Effector CD8-positive, alpha-beta T cell (primary cell): ENCODE results near the gene EGFR.

Experiments used
- DNase-seq: peaks from one replicate; lab custom pipeline; 2025; lab: John Stamatoyannopoulos, UW

Gene EGFR

DNA sequence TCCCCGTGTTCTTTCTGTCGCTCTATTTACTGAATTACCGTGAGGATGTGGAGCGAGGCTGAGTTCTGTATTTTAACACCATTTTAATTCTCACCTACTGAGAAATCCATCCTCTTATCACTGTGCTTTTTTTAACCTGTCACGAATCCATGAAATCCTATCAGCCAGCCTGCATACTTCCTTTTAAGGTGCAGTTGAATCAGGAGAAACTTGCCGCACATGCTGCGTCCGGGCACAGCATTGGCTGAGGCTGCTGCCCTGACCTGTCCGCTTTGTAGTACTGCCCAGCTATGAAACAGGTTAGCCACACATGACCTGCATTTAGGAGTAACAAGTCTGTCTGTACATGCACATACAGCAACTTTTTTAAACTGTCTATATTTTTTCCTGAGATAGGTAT, 82.5 kb downstream of the EGFR start:
- no peak for DNase-seq

DNA sequence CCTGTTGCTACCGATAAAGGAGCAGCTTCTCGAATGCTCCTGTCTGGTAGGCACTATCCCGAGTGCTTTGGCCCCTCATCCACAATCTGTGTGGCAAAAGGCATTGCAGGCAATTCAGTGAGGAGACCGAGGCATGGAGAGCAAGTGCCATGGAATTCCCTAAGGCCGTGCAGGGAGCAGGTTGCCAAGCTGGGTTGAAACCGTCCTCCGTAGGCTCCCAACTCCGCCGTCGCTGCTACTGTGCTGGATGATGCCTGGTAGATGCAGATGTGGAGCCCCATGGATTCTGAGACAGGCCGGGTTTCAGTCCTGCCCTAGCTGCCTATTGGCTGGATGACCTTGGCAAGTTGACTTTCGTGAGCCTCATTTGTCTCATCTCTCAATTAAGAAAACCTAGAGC, 85.3 kb downstream of the EGFR start:
- DNase-seq: no peak

DNA sequence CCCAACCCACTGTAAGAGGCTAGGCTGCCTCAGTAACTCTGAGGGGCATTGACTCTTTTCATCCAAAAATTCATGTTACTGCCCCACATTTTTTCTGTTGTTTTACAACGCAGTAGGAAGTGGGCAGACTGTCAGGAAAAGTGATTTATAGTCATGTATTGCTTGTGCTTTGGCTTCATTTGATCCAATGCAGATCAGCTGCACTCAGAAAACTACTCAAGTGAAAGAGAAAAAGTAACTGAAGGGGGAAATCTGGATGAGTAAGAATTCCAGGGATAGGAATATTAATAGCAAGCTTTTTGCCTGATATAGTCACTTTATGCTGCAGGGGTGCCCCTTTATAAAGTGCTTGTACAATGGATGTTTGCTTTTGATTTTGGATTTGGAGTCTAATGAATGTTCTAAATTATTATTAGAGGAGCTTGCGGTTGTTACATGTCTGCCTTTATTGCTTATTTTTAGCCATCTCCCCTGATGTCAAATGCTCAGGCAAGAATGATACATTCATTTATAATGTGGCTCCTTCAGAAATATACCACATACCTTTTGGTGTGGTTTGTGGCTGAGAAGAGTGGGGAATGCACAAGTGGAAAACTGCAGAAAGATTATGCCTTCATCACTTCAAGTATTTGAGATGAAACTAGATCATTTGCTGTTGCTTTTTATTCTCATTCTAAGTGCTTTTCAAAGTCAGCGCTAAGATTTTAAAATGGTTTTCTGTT, 86.1 kb downstream of the EGFR start:
- no peak for DNase-seq

DNA sequence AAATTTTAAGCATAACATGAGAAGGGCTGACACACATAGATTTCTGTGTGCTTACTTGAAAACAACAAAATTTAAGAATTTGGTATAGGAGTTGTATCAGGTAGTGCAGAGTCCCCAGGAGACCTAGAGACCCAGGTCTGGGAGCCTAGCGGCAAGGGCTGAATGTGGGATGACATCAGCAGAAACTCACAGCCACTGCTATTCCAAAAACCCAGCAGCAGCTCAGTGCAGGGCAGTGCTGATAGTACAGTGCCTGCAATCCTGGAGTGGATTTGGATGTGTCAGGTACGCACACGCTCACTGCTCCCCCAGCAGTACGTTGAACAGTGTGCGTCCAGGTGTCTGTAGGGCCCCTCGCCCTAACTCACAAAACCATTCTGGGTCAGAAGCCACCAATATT, 87.1 kb downstream of the EGFR start:
- DNase-seq: no peak

DNA sequence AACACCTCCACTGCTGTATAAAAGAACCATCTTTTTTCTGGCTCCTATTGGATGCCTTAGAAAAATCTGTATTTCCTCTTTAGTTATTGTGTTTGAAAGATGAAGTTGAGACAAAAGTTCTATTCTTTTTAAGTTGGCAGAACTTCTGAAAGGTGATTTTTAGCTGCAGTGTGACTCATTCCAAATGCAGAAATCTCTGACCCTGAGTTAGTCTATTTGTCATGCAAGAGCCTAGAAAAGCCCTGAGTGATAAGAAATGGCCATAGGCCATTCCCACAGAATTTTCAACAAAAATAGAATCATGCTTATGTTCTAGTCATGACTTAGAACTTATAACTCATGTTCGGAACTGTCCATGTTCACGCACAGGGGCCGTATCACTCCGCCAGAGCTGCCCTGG, 89.1 kb downstream of the EGFR start:
- no peak for DNase-seq

DNA sequence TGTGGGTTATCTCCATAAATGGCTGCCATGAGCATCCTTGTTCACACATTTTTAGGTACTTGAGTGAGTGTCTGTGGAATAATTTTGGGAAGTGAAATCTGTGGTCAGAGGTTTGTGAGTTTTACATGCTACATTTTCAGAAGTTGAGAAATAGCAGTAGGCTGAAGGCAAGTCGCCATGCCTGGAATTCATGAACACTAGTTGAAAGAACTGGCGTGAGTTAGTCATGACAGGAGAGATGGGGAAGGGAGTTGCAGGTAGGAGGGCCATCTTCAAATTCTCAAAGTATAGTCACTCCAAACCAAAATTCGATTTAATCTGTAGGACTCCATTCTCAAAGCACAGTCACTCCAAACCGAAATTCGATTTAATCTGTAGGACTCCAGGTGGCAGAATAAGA, 89.6 kb downstream of the EGFR start:
- no peak for DNase-seq

DNA sequence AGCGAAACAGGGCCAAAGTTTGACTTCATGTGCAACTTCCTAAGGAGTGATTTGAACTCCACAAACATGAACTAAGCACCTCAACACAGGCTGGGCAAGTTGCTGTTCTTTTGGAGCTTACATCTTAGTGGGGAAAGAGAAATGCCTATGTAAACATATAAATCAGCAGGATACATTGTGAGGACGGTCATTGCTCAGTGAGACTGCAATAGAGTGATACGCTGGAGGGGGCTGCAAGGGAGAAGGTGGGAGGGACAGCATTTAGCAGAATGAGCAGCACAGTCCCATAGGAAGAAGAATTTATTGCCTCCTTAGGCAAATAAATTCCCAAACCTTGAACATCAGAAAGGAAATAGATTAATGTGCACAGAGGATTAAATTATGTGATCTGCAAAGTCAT, 90.0 kb downstream of the EGFR start:
- no peak for DNase-seq

DNA sequence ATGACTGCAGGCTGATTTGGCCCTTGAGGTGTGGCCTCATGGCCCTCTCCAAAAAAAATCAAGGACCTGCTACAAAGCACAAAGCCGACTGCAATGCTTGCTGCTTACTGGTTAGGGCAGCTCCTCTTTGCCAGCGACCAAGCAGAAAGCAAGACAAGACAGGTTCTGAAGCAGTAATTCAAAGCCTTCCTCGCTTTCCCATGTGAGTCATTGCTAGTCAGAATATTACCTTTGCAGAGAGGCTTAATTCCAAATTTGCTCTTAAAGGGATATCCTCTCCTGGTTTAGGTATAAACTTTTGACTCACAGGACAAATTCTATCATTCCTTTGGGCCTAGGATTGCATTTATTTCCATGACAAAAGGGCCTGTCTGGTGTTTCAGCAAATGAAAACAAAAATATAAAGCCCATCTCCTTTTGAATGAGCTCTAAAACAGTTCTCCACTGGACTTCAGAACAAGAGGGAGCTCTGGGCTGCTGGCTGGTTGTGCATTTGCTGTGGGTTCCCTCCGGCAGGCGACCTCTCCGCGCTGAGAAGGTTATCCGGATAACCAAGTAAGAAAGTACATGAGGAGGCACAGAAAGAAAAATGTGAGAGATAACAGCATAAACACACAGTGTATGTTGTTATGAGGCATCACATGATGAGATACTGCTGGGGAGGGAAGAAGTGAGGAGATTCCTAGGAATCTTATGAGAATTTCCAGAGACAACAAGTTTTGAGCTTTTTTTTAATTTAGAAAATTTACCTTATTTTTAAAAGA, 90.8 kb downstream of the EGFR start:
- DNase-seq: no peak

DNA sequence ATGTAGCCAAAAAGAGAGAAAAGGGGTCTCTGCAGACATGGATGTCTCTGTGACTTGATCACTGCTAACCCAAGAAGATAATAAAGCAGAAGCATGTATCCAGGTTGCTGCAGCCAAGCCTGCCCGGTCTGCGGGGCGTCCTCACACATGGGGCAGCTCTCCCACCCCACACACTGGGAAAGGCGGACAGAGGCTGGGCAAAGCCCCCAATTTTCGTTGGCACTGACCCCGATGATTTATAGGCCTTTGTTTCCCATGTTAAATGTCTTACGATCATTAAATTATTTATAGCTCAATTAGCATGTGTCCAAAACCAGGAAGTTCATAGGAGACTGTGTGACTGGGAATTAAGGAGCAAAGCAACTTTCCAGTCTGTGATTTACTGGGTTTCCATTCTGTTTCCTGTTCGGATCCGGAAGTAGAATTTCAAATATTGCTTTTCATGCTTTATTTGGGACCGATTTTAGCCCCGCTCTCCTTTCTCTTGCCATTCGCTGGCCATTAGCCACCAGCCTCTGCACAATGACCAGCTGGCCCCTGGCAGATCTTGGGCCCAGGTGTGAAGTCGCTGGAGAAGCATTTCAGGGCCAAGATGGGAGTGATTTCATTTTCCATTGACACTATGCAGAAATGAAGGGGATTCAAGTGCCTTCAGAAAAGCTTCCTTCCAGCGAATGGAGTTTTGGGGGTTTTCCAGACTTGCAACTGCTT, 91.6 kb downstream of the EGFR start:
- no peak for DNase-seq

DNA sequence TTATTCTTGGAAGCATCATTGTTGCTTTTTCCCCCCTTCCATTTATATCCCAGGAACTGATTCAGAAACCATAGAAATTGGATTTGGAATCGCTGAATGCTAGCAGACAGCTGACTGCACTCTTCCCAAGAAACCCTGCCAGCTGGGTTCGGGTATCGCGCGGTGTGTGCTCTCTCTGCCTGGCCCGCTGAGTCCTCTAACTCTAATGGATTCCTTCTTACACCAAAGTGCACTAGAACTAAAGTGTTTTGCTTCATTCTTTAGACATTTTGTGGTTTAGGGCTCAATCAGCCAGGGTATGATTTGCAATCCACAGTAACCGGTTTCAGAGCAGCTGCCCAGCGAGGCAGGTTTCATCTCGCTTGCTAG, 92.2 kb downstream of the EGFR start:
- no peak for DNase-seq

DNA sequence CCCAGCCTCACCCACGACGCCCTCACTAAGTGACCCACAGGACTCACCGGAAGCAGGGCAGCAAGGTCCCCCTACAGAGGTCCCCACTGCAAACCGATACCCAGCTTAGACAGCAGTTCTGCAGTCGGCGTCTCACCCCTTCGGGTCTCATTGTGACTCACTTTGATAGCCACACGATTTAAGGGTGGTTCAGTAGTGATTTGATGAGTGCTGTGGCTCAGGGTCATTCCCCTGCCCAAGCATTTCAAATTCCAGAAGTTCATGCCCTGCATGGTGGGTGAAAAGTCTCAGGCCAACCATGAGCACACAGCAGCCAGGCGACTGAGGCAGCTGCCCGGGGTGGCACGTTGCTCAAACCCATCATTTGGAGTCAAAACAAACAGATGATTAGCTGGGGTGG, 93.2 kb downstream of the EGFR start:
- DNase-seq: no peak

DNA sequence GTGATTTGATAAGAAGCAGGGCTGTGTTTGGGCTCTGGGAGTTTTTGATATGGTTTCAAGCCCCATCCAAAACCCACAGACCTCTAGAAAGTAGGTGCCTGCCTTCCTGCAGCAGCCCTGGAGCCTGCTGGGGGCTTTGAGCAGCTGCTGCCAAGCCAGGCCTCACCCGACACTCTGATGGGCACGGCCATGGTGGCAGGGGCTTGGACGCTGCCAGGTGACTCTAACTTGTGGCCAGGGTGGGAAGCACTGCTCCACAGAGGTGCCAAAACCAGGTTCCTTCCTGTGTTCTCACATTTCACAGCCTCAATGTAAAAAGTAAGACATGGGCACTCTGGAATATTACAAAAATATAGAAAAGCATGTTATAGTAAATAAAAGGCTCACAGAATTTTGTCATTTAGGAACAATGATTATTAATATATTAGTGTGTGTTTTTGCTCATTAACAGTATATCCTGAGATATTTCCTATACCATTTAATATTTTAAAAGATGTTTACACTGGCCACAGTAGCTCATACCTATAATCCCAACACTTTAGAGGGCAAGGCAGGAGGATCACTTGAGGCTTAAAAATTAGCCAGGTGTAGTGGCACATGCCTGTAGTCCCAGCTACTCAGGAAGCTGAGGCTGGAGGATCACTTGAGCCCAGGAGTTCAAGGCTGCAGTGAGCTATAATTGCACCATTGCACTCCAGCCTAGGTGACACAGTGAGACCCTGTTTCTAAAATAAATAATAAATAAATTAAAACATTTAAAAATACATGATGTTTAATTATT, 95.1 kb downstream of the EGFR start:
- no peak for DNase-seq

DNA sequence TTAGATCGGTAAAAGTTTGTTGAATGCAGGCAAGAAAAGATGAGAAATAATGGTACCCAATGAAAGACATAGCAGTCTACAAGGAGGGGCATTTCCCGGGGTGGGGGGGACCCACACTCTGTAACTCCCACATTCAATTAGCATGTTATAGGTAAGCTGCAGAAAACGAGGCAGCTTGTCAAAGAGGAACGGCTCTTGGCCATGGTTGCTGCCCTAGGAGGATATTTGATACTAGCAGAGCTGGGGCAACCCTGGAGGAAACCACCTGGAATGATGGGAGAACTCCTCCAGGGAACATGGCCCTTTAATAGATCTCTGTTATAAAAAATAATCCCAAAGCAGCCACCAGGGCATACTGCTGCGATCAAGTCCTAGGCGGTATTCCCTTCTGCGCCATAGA, 98.5 kb downstream of the EGFR start:
- DNase-seq: no peak

DNA sequence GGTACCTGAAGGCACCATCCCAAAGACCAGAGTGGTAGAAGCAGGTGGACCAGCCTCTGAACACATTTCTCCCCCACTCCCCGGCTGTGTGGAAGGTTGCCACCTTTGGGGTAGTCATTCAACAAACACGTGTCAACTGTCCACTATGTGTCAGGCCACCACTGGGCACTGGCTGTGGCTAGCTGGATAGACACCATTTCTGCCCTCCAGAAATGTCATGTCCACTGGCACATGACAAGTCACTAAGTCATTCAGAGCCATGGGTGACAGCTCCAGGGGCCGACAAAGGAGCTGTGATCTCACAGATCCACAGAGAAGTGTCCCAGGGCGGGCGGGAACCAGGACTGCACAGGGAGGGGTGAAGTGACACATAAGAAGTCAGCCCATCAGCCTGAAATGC, 99.6 kb downstream of the EGFR start:
- no peak for DNase-seq

DNA sequence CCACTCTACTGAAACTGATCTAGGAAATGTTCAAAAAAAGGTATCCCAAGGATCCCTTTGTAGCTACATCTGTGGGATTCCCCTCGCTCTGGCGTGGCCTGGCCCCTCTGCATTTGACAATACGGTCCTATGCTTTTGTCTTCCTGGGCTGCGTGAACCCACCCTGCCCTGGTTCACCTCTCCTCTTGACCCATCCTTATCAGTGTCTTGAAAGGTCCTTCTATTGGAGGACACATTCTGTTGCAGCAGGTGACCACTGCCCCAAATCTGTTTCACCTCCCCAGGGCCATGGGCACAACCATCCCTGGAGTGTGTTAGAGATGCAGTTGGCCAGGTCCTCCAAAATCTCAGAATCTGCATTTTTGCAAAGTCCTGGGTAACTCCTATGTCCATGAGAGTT, 100.8 kb downstream of the EGFR start:
- DNase-seq: no peak

DNA sequence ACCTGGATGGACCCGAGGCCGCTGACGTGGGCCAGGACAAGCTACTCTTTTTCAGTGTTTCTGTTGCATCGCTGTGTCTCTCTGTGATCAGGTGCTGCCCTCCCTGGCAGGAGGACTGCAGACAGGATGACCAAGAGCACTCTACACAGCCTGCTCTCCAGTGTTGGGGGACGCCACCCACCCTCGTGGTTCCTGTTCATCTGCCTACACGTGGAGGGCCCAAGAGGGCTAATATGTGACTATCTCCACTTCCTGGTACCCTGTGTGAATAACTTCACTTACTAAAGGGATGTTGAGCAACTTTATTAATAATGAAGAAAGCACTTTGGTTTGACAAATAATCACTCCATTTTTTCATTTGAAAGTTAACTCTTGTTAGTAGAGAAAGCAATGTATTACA, 101.3 kb downstream of the EGFR start:
- DNase-seq: no peak

DNA sequence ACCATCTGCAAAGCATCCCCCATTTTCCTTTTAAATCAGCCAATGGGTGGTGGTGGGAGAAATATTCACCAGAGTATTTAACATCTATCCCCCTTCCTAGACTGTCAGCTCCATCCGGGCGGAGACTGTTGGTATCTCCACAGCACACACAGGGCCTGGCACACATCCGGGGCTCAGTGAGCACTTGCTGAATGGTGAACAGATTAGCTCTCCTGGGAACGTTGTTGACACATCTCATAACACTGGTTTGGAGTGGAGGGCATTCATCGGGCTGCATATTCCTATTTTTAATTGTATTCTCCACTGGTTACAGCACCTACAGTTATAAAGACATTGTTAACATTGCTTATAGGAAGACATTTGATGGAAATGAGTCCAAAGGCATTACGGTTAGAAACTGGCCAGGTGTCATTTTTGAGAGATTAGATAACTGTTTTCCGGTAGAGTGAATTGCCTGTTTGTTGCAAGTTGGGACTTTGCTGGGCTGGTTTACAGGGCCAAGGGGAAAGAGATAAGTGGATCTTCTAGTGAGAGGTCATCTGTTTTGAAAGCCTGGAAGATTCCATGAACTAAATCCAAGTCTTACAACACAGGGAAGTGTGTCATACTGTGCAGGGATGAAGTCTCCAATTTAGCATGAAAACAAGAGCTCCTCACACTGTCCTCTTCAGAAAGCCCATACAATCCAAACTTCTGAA, 101.8 kb downstream of the EGFR start:
- no peak for DNase-seq

DNA sequence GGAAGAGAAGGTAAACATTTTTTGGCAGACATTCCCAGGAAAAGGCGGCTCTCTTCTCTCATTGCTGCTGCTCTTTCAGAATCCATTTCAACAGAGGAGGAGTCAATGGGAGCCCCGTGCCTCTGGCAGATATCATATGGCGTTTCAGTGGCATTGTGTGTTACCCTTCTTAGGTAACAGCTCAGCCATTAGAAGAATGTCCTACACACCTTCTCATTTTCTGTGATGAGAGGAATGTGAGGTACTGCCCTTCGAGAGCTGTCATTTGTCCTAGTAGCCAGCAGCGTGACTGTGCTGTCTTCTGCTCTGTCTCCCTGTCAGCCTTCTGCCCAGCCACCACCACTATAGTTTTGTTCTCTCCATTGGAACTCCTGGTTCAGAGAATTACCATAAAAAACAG, 102.4 kb downstream of the EGFR start:
- DNase-seq: no peak

DNA sequence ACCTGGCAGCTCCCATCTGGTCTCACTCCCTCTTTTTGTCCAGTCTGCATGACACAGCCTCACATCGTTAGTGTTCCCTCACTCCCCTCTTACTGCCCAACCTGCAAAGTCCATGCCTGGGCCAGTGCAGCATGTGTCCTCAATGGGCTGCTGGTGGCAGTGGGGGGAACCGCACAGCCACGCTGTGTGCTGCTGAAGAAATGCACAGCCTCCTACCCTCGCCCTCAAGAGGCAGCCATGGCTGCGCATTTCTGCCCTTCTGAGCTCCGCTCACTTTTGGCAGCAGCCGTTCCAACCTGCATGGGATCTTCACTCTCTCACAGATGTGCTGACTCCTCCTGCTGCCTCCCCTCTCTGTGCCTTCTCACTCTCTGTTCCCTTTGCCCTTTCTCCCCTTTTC, 103.4 kb downstream of the EGFR start:
- no peak for DNase-seq

DNA sequence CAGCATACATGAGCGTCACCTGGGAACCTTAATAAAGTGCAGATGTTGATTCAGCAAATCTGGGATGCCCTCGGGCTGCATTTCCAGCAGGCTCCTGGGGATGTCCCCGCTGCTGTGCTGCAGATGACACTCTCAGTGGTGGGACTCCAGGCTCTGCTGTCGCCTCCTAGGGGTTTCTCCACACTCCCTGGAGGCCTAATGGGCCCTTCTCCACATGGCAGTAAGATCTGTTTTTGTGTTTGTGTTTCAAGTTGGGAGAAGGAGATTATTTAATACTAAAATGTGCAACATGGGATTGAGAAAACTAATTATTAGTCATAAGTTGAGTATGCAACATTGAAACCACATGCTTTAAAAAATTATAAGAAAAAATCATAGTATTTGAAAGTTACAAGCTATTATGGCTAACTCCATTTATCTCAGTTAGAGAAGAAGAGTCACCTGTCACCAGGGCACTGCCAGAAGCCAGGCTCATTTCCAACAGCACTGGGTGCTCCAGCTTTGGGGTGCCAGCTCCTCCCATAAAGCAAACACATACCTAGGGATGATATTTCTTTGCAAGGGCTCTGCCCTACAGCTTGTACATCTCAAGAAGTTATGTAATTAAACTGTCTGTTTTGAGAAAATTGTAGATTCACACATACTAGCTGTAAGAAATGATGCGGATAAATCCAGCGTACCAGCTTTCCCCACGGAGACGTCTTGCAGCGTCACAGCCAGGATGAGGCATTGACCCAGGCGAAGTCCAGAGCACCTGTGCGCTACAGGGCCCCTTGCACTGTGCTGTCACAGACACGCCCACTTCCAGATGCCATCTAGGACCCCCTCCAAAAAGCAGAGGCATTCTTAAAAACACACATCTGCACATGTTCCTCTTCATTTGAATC, 106.4 kb downstream of the EGFR start:
- no peak for DNase-seq

DNA sequence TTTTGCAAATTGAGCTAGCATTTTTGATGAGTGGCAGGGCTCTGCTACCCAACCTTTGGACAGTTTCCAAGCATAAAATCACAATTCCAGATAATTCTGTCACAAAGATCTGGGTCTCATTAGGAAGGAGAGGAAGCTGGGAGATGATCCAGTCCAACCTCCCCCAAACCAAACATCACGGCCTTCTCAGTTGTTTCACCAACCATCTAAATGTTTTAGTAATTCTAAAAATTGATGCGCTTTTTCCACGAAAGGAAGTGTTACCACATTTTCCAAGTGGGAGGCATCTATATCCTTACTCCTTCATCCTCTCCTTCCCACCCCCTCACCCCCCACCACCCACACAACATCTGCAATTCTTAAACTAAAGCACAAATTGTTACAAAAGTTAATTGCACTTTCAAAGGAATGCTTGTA, 108.3 kb downstream of the EGFR start:
- no peak for DNase-seq
